ENCODE measurements around the gene GP1BA.

DNA sequence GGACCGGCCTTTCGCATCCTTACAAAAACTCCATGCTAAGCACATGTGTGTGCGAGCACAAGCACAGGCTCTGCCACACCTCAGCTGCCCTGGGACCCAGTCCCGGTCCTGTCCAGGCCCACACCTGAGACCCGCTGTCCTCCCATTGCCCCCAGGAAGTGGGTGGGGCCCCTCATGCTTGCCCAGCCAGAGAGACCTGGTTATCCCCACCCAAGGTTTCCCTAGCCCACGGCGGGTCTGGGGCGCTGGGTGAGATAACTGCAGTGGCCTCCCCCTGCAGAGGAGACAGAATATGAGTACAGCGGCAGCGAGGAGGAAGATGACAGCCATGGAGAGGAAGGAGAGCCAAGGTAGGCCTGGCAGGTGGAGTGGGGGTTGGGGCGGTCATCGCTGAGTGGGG, 45.2 kb upstream of the GP1BA start:
- TF ChIP-seq, protein P1, sequence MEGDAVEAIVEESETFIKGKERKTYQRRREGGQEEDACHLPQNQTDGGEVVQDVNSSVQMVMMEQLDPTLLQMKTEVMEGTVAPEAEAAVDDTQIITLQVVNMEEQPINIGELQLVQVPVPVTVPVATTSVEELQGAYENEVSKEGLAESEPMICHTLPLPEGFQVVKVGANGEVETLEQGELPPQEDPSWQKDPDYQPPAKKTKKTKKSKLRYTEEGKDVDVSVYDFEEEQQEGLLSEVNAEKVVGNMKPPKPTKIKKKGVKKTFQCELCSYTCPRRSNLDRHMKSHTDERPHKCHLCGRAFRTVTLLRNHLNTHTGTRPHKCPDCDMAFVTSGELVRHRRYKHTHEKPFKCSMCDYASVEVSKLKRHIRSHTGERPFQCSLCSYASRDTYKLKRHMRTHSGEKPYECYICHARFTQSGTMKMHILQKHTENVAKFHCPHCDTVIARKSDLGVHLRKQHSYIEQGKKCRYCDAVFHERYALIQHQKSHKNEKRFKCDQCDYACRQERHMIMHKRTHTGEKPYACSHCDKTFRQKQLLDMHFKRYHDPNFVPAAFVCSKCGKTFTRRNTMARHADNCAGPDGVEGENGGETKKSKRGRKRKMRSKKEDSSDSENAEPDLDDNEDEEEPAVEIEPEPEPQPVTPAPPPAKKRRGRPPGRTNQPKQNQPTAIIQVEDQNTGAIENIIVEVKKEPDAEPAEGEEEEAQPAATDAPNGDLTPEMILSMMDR (conservative IDR thresholded peaks at IDR 0.05 in 1 of 2, IDR thresholded peaks at IDR 0.05 in 1 of 2; ENCODE audit: low read depth in 1 of 2, low read length in 2 of 2): no peak
- TF ChIP-seq EZH2 (IDR thresholded peaks at IDR 0.05; ENCODE audit: low read length, missing control alignments): no peak
